ENCODE measurements around the gene FXYD1. TPM values are rescaled to one million over a fixed set of nuclear protein-coding genes. Genes with fewer than 3 reads are reported as not detected.

Gene FXYD1
- total and polyA plus RNA-seq, 4 donors = 18.7 to 146 (median 71.5) TPM

- H3K27me3 ChIP-seq (ENCODE audit: control insufficient read depth in 4 of 4, insufficient read depth in 4 of 4, low read length in 3 of 4) = no peaks in the 10 kb centered on the region
- 88% methylated on average over 5 of the region's 5 CpGs for WGBS
- H3K36me3 ChIP-seq (ENCODE audit: control insufficient read depth in 4 of 4, insufficient read depth in 3 of 4, low read depth in 1 of 4, low read length in 3 of 4) = peaks cover 0 to 6% (median 3%) of the 10 kb centered on the region in 4 donors
- H3K9ac ChIP-seq (ENCODE audit: low read depth in 1 of 2, low read length in 2 of 2) = no peak overlapping the region
- peaks cover 0 to 6% (median 2%) of the 10 kb centered on the region in 4 donors for H3K9me3 ChIP-seq (ENCODE audit: control insufficient read depth in 4 of 4, low read length in 3 of 4)
- peaks cover 8 to 23% (median 16%) of the 10 kb centered on the region in 4 donors for H3K4me1 ChIP-seq (ENCODE audit: control insufficient read depth in 4 of 4, insufficient read depth in 4 of 4, low read length in 3 of 4)
- TF ChIP-seq HNF4G (IDR thresholded peaks at IDR 0.05) (no peak), HNF4A (conservative IDR thresholded peaks at IDR 0.05) (no peak), MAX (IDR thresholded peaks at IDR 0.05) (no peak)
- TF ChIP-seq, protein P1, sequence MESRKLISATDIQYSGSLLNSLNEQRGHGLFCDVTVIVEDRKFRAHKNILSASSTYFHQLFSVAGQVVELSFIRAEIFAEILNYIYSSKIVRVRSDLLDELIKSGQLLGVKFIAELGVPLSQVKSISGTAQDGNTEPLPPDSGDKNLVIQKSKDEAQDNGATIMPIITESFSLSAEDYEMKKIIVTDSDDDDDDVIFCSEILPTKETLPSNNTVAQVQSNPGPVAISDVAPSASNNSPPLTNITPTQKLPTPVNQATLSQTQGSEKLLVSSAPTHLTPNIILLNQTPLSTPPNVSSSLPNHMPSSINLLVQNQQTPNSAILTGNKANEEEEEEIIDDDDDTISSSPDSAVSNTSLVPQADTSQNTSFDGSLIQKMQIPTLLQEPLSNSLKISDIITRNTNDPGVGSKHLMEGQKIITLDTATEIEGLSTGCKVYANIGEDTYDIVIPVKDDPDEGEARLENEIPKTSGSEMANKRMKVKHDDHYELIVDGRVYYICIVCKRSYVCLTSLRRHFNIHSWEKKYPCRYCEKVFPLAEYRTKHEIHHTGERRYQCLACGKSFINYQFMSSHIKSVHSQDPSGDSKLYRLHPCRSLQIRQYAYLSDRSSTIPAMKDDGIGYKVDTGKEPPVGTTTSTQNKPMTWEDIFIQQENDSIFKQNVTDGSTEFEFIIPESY (IDR thresholded peaks at IDR 0.05) = no peak
- DNase-seq (ENCODE audit: low spot score) = no peak
- no peak overlapping the region for H3K4me3 ChIP-seq (ENCODE audit: low read depth in 1 of 3, low read length in 3 of 3)
- H3K27ac ChIP-seq (ENCODE audit: low read depth in 1 of 2, low read length in 2 of 2) = peak overlapping the region in 1 of 2 donors; percentile 36
These were observed 28.9 kb downstream of the FXYD1 start for GRCh38 chr19:35167251-35168119.

DNA sequence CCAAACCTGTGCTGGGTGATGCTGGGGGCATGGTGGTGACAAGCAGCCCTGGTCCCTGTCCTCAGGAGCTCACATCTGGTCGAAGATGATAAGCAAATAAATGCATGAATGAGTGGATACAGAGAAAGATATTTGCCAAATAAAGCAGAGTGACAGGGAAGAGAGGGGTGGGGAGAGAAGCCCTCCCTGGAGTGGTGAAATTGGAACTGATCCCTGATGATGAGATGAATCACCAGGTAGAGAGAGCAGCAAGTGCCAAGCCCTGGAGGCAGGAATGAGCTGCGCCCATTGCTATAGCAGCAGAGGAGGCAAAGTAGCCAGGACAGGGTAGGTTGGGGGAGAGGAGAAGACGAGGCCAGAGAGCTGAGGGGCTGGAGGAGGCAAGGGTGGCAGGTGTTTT, 29.6 kb downstream of the FXYD1 start:
- Histone ChIP-seq H3K36me3 (ENCODE audit: control insufficient read depth in 4 of 4, insufficient read depth in 3 of 4, low read depth in 1 of 4, low read length in 3 of 4) (peaks cover 0 to 6% (median 3%) of the 10 kb centered on the region in 4 donors), H3K4me1 (ENCODE audit: control insufficient read depth in 4 of 4, insufficient read depth in 4 of 4, low read length in 3 of 4) (peaks cover 8 to 23% (median 16%) of the 10 kb centered on the region in 4 donors), H3K9me3 (ENCODE audit: control insufficient read depth in 4 of 4, low read length in 3 of 4) (peaks cover 0 to 6% (median 2%) of the 10 kb centered on the region in 4 donors), H3K27me3 (ENCODE audit: control insufficient read depth in 4 of 4, insufficient read depth in 4 of 4, low read length in 3 of 4) (no peaks in the 10 kb centered on the region), H3K27ac (ENCODE audit: low read depth in 1 of 2, low read length in 2 of 2) (no peak overlapping the region), H3K4me3 (ENCODE audit: low read depth in 1 of 3, low read length in 3 of 3) (no peak overlapping the region), H3K9ac (ENCODE audit: low read depth in 1 of 2, low read length in 2 of 2) (no peak overlapping the region)
- no peak for DNase-seq (ENCODE audit: low spot score)
- TF ChIP-seq NR2F2 (IDR thresholded peaks at IDR 0.05) = no peak
- no peak for TF ChIP-seq RXRA (IDR thresholded peaks at IDR 0.05)
- TF ChIP-seq YY1 (IDR thresholded peaks at IDR 0.05) = no peak
- no peak for TF ChIP-seq GABPA (IDR thresholded peaks at IDR 0.05 in 1 of 2, conservative IDR thresholded peaks at IDR 0.05 in 1 of 2)
- no peak for TF ChIP-seq FOXA1 (IDR thresholded peaks at IDR 0.05)
- TF ChIP-seq, protein P1 (IDR thresholded peaks at IDR 0.05) = no peak
- TF ChIP-seq HNF4A (conservative IDR thresholded peaks at IDR 0.05) = no peak
- TF ChIP-seq, protein P2, sequence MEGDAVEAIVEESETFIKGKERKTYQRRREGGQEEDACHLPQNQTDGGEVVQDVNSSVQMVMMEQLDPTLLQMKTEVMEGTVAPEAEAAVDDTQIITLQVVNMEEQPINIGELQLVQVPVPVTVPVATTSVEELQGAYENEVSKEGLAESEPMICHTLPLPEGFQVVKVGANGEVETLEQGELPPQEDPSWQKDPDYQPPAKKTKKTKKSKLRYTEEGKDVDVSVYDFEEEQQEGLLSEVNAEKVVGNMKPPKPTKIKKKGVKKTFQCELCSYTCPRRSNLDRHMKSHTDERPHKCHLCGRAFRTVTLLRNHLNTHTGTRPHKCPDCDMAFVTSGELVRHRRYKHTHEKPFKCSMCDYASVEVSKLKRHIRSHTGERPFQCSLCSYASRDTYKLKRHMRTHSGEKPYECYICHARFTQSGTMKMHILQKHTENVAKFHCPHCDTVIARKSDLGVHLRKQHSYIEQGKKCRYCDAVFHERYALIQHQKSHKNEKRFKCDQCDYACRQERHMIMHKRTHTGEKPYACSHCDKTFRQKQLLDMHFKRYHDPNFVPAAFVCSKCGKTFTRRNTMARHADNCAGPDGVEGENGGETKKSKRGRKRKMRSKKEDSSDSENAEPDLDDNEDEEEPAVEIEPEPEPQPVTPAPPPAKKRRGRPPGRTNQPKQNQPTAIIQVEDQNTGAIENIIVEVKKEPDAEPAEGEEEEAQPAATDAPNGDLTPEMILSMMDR (IDR thresholded peaks at IDR 0.05; ENCODE audit: low read depth, low read length, missing input control) = no peak
- TF ChIP-seq JUND (IDR thresholded peaks at IDR 0.05) = no peak
- TF ChIP-seq, protein P3, sequence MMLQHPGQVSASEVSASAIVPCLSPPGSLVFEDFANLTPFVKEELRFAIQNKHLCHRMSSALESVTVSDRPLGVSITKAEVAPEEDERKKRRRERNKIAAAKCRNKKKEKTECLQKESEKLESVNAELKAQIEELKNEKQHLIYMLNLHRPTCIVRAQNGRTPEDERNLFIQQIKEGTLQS (IDR thresholded peaks at IDR 0.05) = no peak
- TF ChIP-seq EGR1 (IDR thresholded peaks at IDR 0.05; ENCODE audit: low read depth in 2 of 2) = no peak
- no peak for TF ChIP-seq REST (IDR thresholded peaks at IDR 0.05)
- TF ChIP-seq FOXA2 (IDR thresholded peaks at IDR 0.05) = no peak
- TF ChIP-seq TAF1 (conservative IDR thresholded peaks at IDR 0.05) = no peak
- no peak for TF ChIP-seq SP1 (IDR thresholded peaks at IDR 0.05)
- TF ChIP-seq HNF4G (IDR thresholded peaks at IDR 0.05) = no peak
- no peak for TF ChIP-seq MAX (IDR thresholded peaks at IDR 0.05)
- TF ChIP-seq RAD21 (IDR thresholded peaks at IDR 0.05) = no peak
- 67% methylated on average over 3 of the region's 3 CpGs for WGBS
